ENCODE results near the gene AIG1.

AIG1 gene

GRCh38 chr6:143093290-143093689 lies 32.6 kb downstream of the AIG1 start:
- DNase-seq (ENCODE audit: low spot score): no peak
- no peak overlapping the region for H3K4me3 ChIP-seq
- TF ChIP-seq, protein P1, sequence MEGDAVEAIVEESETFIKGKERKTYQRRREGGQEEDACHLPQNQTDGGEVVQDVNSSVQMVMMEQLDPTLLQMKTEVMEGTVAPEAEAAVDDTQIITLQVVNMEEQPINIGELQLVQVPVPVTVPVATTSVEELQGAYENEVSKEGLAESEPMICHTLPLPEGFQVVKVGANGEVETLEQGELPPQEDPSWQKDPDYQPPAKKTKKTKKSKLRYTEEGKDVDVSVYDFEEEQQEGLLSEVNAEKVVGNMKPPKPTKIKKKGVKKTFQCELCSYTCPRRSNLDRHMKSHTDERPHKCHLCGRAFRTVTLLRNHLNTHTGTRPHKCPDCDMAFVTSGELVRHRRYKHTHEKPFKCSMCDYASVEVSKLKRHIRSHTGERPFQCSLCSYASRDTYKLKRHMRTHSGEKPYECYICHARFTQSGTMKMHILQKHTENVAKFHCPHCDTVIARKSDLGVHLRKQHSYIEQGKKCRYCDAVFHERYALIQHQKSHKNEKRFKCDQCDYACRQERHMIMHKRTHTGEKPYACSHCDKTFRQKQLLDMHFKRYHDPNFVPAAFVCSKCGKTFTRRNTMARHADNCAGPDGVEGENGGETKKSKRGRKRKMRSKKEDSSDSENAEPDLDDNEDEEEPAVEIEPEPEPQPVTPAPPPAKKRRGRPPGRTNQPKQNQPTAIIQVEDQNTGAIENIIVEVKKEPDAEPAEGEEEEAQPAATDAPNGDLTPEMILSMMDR (IDR thresholded peaks at IDR 0.05): no peak
- H3K27ac ChIP-seq: no peak overlapping the region

GRCh38 chr6:143096403-143096802 lies 35.7 kb downstream of the AIG1 start:
- Histone ChIP-seq H3K4me3 (no peak overlapping the region), H3K27ac (no peak overlapping the region)
- no peak for DNase-seq (ENCODE audit: low spot score)
- TF ChIP-seq, protein P1 (IDR thresholded peaks at IDR 0.05): no peak

DNA sequence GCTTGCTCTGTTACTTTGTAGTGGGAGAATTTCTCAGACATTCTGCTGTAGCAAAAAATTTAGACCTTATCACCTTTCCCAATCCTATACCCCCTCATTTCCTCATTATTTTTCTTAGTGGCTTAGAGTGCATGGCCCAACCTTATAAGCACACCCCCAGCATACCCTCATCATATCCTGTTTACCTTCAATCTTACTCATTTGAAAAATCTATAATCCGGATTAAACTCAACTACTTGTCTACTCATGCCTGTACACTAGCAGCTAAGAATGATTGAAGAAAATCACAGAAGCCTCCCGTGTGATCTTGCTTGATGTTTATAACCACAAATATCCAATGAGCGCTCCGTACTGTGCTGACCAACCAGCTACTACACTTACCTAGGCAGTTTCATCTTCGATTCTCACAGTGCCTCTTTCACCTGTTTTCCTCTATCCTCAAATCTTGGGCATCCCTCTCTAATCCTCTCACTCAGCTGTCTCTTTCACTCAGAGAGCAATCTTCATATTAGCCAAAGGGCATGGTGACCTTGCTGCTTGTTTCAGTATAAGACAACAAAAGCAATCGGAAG lies 36.6 kb downstream of the AIG1 start:
- Histone ChIP-seq H3K27ac (no peak overlapping the region), H3K4me3 (no peak overlapping the region)

DNA sequence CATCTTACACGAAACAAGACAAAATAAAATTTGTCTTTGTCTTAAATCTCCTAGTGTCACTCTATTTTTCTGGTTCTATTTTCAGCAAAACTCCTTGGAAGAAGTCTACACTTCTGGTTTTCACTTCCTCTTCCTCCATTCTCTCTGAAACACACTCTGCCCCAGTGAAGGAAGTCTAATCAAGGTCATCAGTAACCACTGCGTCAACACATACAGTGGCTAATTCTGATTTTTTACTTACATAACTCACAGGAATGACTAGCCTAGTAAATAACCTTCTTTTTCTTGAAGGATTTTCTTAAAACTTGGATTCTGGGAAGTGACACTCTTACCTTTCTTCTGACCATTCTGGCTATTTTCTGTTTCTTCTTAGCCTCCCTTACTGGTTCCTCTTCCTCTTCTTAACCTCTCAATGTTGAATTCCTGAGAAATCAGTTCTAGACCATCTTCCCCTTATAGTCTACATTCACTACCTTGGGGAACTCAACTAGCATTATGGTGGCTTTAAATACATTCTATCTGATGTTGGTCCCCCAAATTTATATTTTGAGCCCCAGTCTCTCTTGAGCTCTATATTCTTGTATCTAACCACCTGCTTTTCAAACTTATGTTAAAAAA lies 37.5 kb downstream of the AIG1 start:
- Histone ChIP-seq H3K27ac (no peak overlapping the region), H3K4me3 (no peak overlapping the region)
- DNase-seq (ENCODE audit: low spot score): no peak
- TF ChIP-seq, protein P1 (IDR thresholded peaks at IDR 0.05): no peak

More for the DNA sequence above, 36.6 kb downstream of the AIG1 start:
- DNase-seq (ENCODE audit: low spot score): no peak
- TF ChIP-seq, protein P1 (IDR thresholded peaks at IDR 0.05): no peak

DNA sequence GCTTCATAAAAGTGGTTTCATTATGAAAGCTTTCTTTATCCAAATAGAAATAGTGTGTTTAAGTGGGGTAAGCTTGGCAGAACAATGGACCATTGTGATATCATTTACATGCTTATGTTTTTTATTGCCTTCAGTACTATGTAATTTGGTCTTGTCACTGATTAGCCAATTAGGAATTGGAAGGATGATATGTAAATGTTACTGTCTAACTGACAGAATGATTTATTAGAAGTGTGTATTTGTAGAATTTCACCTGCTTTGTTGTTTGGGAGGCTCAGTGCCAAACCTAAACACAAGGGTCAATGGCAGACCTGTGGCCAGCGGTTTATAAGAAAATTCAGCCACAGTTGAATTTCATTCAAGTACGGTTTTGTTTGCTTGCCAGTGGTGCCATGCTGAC lies 39.0 kb downstream of the AIG1 start:
- H3K4me3 ChIP-seq: no peak overlapping the region
- TF ChIP-seq, protein P1 (IDR thresholded peaks at IDR 0.05): no peak
- H3K27ac ChIP-seq: no peak overlapping the region
- DNase-seq (ENCODE audit: low spot score): no peak

DNA sequence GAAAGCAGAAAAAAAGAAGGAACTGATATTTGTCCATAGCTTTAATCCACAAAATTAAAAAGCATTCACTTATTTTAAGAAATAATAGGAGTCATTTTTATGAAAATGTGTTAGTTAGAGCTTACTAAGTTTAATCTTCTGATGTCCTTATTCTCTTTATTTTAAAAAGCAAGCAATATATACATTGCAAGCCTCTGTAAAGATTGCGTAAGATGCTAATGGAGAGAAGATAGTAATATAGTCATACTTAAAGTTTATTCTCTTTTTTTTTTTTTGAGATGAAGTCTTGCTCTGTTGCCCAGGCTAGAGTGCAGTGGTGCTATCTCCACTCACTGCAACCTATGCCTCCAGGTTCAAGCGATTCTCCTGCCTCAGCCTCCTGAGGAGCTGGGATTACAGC lies 39.7 kb downstream of the AIG1 start:
- DNase-seq (ENCODE audit: low spot score): no peak
- Histone ChIP-seq H3K27ac (no peak overlapping the region), H3K4me3 (no peak overlapping the region)
- TF ChIP-seq, protein P1 (IDR thresholded peaks at IDR 0.05): no peak

- no peak overlapping the region for H3K27ac ChIP-seq
- DNase-seq (ENCODE audit: low spot score): no peak
- H3K4me3 ChIP-seq: no peak overlapping the region
- TF ChIP-seq, protein P1 (IDR thresholded peaks at IDR 0.05): no peak
Observed at GRCh38 chr6:143103916-143104315, 43.2 kb downstream of the AIG1 start.

All from coronary artery (tissue), 2 donors.